Dedifferentiated amniotic fluid mesenchymal stem cell (primary cell): Measurements from ENCODE around the gene RARG.
"Not testable (repeated sequence)": the region's sequence is repeated elsewhere in the genome, so short reads cannot be mapped to it uniquely, and the experiment has no call there.

ENCODE experiments used
- DNase-seq: peaks from one replicate; pipeline ENCODE4 v3.0.0-alpha.2; 2016; ENCODE audit errors: extremely low spot score

The RARG gene

GRCh38 chr12:53191096-53191884, 40.7 kb downstream of the RARG start:
- DNase-seq = no peak

GRCh38 chr12:53190108-53190729, 41.8 kb downstream of the RARG start:
- no peak for DNase-seq

GRCh38 chr12:53187145-53187899, 44.7 kb downstream of the RARG start:
- no peak for DNase-seq

- DNase-seq = no peak
Observed at GRCh38 chr12:53186745-53187144, 45.3 kb downstream of the RARG start.

GRCh38 chr12:53185582-53186153, 46.3 kb downstream of the RARG start:
- no peak for DNase-seq

GRCh38 chr12:53184828-53185227, 47.2 kb downstream of the RARG start:
- DNase-seq = no peak

GRCh38 chr12:53182903-53183302, 49.1 kb downstream of the RARG start:
- DNase-seq = no peak

- DNase-seq = no peak
Observed at GRCh38 chr12:53181935-53182334, 50.1 kb downstream of the RARG start.

GRCh38 chr12:53180931-53181645, 50.9 kb downstream of the RARG start:
- peak; percentile 50 for DNase-seq

GRCh38 chr12:53180220-53180930, 51.6 kb downstream of the RARG start, which contains the start of the genes CSAD and ZNF740:
CSAD (minus strand) TSS chr12:53180925; CDS start chr12:53173470, 7,455 bp downstream.
ZNF740 (plus strand) TSS chr12:53180722; CDS start chr12:53181984, 1,262 bp downstream.
- DNase-seq = peak; percentile 97

GRCh38 chr12:53179687-53180219, 52.3 kb downstream of the RARG start:
- no peak for DNase-seq

GRCh38 chr12:53178803-53179202, 53.2 kb downstream of the RARG start:
- not testable (repeated sequence) for DNase-seq

- DNase-seq = not testable (repeated sequence)
Observed at GRCh38 chr12:53177447-53177846, 54.6 kb downstream of the RARG start.

GRCh38 chr12:53176750-53177149, 55.3 kb downstream of the RARG start:
- DNase-seq = no peak

GRCh38 chr12:53174881-53175491, 57.0 kb downstream of the RARG start:
- DNase-seq = no peak

- DNase-seq = peak; percentile 23
Observed at GRCh38 chr12:53173085-53173715, 58.8 kb downstream of the RARG start.

GRCh38 chr12:53172352-53172751, 59.7 kb downstream of the RARG start:
- DNase-seq = no peak

GRCh38 chr12:53171725-53172329, 60.2 kb downstream of the RARG start:
- DNase-seq = no peak
